OCI-LY7 (cell line): ENCODE results near the gene ATMIN.

Experiments used
- EZH2phosphoT487 ChIP-seq: fragments of 200-600 bp; sonication (generic); IDR thresholded peaks from 2 replicates; pipeline ENCODE4 v1.6.1; 2018; ENCODE audit warnings: low read depth, borderline replicate concordance, mild to moderate bottlenecking, mixed run types, antibody characterized with exemption, low read length, moderate library complexity, mixed read lengths
- TF ChIP-seq, protein P1 (sequence below): fragments of 200-600 bp; sonication (generic); conservative IDR thresholded peaks from 2 replicates; pipeline ENCODE4 v1.5.1; 2014; ENCODE audit warnings: mild to moderate bottlenecking, antibody characterized with exemption, low read length, moderate library complexity, mixed read lengths

DNA sequence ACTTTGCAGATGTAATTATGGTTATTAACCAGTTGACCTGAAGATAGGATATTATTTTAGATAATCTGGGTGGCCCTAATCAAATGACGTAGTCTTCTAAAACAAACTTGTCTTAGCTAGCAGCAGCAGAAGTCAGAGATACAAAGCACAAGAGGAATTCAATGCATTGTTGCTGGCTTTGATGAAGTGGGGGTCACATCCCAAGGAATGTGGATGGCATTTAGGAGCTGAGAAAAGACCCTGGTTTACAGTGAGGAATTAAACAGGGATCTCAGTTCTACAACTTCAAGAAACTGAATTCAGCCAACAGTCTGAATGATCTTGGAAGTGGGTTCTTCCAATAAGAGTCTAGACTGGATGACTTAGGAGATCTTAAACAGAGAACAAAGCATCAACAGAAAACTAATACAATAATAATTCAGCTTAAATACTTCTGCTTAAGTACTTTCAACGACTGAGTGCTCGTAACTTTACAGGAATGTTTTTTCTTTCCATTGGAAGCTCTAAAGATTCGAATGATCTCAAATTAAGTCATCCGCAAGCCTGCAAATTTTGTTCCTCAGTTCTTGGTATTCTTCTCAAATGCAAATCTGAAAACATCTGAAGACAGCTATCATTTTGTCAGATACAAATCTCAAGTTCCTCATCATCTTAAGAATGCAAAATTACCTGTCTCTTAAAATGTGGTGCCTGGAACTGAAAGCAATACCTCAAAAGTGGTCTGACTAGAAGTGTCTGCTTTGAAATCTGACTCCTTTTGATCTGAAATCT, 38.1 kb downstream of the ATMIN start:
- TF ChIP-seq, protein P1, sequence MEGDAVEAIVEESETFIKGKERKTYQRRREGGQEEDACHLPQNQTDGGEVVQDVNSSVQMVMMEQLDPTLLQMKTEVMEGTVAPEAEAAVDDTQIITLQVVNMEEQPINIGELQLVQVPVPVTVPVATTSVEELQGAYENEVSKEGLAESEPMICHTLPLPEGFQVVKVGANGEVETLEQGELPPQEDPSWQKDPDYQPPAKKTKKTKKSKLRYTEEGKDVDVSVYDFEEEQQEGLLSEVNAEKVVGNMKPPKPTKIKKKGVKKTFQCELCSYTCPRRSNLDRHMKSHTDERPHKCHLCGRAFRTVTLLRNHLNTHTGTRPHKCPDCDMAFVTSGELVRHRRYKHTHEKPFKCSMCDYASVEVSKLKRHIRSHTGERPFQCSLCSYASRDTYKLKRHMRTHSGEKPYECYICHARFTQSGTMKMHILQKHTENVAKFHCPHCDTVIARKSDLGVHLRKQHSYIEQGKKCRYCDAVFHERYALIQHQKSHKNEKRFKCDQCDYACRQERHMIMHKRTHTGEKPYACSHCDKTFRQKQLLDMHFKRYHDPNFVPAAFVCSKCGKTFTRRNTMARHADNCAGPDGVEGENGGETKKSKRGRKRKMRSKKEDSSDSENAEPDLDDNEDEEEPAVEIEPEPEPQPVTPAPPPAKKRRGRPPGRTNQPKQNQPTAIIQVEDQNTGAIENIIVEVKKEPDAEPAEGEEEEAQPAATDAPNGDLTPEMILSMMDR, result no peak
- no peak for TF ChIP-seq EZH2phosphoT487
